HG02981 (cell line): Measurements from ENCODE around the gene IL6.
"Not testable (repeated sequence)": the region's sequence is repeated elsewhere in the genome, so short reads cannot be mapped to it uniquely, and the experiment has no call there.

ENCODE experiments used
- ATAC-seq: cut with Tn5 transposase; IDR thresholded peaks from one replicate; pipeline ENCODE4 v1.9.1; 2021; ENCODE audit warnings: mild to moderate bottlenecking, moderate library complexity; ENCODE audit not compliant: unreplicated experiment

IL6 gene

GRCh38 chr7:22726907-22727713 is at the start of gene IL6:
TSS of gene IL6 (plus strand) at chr7:22727200. CDS start at chr7:22727263, 63 bp downstream.
- ATAC-seq: no peak

GRCh38 chr7:22677263-22677662 is 49.7 kb upstream of the IL6 start:
- not testable (repeated sequence) for ATAC-seq

DNA sequence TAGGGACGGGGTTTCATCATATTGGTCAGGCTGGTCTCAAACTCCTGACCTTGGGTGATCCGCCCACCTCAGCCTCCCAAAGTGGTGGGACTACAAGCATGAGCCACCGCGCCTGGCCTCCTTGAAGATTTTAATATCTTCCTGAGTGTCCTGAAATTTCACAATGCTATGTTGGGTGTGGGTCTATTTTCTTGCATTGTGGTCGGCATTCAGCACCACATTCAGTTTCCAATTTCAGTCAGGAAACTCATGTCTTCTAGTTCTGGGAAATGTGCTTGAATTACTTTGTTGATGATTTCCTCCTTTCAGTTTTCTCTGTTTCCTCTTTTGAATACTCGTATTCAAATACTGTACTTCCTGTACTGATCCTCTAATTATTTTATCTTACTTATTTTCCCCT is 49.3 kb upstream of the IL6 start:
- ATAC-seq: no peak

GRCh38 chr7:22680482-22680911 is 46.5 kb upstream of the IL6 start:
- ATAC-seq: no peak

- ATAC-seq: no peak
Observed at GRCh38 chr7:22681312-22681711, 45.7 kb upstream of the IL6 start.

DNA sequence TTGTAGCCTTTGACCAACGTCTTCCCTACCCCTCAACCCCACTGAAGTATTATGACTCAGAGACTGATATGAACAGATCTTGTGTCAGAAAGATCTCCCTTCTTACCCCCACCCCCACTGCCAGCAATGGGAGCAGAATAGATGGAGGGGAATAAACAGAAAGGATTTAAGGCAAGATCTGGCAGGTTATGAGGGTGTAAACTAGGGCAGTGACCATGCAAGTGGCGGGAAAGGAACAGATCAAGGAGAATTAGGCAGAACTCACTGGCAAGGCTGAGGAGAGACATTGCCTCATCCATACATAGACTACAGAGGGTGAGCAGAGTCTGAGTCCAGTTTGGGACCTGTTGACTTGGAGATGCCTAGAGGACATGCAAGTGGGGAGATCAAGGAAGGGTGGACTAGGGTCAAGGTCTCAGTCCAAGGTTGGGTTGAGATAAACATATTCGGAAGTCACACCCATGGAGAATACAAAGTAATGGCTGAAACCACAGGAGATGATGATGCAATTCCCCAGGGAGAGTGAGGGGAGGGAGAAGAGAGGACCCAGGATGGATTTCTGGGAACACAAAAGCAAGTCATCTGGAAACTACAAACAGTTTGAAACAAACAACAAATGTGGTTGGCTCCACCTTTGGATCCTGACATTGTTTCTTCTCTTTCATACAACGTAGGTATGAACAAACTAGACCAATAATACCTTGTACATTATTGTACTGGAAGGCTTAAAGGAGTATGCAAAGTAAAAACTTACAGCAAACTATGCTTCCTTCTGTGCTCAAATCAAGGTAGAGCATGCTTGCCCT is 44.9 kb upstream of the IL6 start:
- ATAC-seq: no peak

- ATAC-seq: no peak
Observed at GRCh38 chr7:22683379-22683778, 43.6 kb upstream of the IL6 start.

DNA sequence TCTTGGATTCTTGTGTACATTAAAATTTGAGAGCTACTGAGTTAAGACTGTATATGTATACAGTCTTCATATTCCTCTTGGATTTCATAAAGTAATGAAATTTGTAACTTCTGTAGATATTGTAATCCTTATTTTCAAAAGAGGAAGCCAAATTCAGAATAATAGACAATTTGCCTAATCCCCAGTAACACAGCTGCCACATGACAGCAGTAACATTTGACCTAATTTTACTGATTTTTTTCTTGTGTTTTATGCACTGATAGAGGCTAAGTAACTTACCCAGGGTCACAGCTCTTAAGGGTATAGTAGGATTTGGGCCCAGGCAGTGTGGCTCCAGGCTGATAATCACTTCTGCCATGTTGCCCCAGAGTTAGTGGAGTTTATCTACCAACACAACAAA is 40.4 kb upstream of the IL6 start:
- ATAC-seq: no peak

GRCh38 chr7:22688084-22688483 is 38.9 kb upstream of the IL6 start:
- ATAC-seq: no peak

- not testable (repeated sequence) for ATAC-seq
Observed at GRCh38 chr7:22688934-22689333, 38.1 kb upstream of the IL6 start.

GRCh38 chr7:22694597-22695207 is 32.3 kb upstream of the IL6 start:
- ATAC-seq: peak; percentile 62

- ATAC-seq: no peak
Observed at GRCh38 chr7:22695476-22696132, 31.4 kb upstream of the IL6 start.

- no peak for ATAC-seq
Observed at GRCh38 chr7:22696541-22697228, 30.3 kb upstream of the IL6 start.

DNA sequence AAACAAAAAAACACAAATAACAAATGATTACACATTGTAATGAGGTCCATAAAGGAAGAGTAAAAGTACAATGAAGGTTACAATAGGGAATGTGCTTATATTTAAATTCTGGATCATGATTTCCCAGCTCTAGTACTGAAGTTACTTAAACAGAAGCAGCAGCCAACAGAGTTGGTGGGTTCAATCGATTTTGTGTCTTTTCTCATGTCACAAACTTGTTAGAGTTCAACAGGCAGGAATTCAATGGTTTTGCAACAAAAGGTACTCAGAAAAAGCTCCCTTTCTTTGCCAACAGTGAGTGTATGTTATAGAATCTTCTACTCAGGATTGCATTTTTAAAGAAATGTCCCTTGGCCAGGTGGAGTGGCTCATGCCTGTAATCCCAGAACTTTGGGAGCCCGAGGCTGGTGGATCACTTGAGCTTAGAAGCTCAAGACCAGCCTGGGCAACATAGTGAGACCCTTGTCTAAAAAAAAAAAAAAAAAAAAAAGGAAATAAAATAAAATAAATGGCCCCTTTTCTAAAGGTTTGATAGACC is 29.6 kb upstream of the IL6 start:
- ATAC-seq: no peak

GRCh38 chr7:22697876-22698606 is 29.0 kb upstream of the IL6 start:
- peak; percentile 64 for ATAC-seq

- ATAC-seq: no peak
Observed at GRCh38 chr7:22698767-22699166, 28.2 kb upstream of the IL6 start.

DNA sequence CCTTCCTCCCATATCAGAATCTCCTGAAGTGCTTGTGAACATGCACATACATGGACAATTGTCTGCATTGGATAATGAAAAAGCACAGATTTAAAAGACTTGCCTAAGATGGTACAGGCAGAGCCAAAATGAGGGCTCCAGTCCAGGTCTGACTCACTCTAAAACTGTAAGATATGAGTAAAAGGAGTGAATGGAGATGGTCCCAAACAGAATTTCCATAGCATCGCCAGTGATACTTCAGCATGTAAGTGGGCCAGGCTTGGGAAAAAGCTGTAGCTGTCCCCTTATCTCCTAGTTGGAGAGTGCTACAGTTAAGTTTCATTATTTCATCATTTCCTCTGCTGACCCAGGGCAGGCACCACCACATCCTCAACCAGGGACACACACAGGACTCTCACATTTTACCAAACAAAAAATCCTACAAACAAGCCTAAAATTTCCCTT is 26.4 kb upstream of the IL6 start:
- ATAC-seq: no peak

- ATAC-seq: no peak
Observed at GRCh38 chr7:22702516-22702915, 24.5 kb upstream of the IL6 start.

DNA sequence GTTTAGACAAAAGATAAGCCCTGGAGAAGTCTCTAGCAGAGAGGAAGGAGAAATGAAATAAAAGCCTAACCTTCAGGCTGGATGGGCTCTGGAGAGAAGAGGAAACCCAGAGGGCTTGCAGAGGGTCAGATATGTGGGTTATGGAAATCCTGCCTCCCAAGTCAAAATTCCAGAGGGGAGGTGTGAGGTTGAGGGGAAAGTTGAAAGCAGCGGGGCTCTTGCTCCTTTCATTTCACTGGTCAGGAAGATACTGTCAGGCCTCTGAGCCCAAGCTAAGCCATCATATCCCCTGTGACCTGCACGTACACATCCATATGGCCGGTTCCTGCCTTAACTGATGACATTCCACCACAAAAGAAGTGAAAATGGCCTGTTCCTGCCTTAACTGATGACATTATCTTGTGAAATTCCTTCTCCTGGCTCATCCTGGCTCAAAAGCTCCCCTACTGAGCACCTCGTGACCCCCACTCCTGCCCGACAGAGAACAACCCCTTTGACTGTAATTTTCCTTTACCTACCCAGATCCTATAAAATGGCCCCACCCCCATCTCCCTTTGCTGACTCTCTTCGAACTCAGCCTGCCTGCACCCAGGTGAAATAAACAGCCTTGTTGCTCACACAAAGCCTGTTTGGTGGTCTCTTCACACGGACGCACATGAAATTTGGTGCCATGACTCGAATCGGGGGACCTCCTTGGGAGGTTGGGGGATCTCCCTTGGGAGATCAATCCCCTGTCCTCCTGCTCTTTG is 23.7 kb upstream of the IL6 start:
- not testable (repeated sequence) for ATAC-seq
